ENCODE measurements around the gene MEGF6. TPM values are rescaled to one million over a fixed set of nuclear protein-coding genes. Genes with fewer than 3 reads are reported as not detected.

Gene MEGF6
- total and polyA plus RNA-seq, 2 donors: 14.5 to 23.5 TPM

DNA sequence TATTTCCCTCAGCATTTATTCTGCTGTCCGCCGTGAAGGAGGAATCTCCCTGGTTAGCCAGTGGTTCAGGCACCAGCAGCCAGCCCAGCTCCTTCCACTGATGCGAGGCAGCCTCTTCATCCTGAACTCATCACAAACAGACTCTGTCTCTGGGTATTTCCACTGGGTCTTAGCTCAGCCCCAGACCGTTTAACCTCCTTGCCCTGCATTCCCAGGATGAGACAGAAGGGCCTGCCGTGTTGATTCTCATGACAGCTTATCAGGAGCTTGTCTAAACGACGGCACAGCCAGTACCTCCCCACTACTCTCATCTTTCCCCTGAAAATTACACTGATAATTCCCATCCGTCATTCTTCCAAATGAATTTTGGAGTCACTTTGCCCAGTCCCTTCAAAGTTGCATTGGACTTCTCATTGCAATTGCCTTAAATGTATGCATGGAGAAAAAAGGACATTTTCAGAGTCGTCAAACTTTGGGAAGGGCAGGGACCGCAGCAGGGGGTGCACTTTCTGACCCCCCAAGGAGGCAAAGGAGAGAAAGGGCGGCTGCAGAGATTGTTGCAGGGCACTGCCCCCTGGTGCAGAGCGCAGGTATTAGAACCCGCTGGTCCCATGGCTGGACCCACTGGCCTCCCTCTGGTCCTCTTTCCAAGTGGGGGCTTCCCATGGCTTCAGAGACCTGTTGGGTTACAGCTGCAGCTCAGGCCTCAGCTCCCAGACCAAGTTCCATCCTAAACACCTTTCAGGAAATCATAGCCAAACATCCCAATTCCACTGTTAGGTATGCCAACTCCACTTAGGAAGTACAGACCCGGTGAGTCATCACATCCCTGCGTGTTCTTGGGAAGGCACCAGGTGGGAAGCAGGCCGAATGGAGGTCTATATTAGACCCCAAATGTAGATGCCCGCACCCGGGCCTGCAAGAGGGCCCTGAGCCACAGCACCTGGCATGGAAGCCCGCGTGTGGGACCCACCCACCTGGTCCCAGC is 3.7 kb upstream of the MEGF6 start:
- Histone ChIP-seq H3K27ac (ENCODE audit: low read depth) (no peak overlapping the region), H3K4me3 (ENCODE audit: low read depth, low read length) (no peak overlapping the region), H3K4me1 (ENCODE audit: insufficient read depth) (no peaks in the 10 kb centered on the region), H3K36me3 (ENCODE audit: insufficient read depth) (no peaks in the 10 kb centered on the region)
- DNase-seq (ENCODE audit: extremely low spot score): no peak
- 61% methylated on average over 20 of the region's 20 CpGs for WGBS

DNA sequence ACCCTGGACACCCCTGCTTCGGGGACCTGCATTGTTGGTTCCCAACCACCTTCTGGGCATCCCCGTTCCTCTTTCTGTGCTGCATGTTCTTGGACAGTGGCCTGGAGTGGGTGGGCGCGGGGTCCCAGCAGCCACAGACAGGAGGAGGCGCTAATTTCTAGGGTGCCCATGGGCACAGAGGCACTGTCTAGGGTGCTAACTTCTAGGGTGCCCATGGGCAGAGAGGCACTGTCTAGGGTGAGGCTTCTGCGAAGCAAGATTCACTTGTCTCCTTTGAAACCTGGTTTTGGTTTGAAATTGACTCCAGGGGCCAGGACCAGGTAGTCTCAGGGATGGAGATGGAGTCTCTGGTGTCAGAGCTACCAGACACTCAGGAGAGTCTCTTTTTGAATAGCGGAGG is 815 bp upstream of the MEGF6 start:
- Histone ChIP-seq H3K36me3 (ENCODE audit: insufficient read depth) (no peaks in the 10 kb centered on the region), H3K27ac (ENCODE audit: low read depth) (no peak overlapping the region), H3K4me1 (ENCODE audit: insufficient read depth) (no peaks in the 10 kb centered on the region), H3K4me3 (ENCODE audit: low read depth, low read length) (no peak overlapping the region)
- DNase-seq (ENCODE audit: extremely low spot score): no peak
- 68% methylated on average over 7 of the region's 7 CpGs for WGBS

DNA sequence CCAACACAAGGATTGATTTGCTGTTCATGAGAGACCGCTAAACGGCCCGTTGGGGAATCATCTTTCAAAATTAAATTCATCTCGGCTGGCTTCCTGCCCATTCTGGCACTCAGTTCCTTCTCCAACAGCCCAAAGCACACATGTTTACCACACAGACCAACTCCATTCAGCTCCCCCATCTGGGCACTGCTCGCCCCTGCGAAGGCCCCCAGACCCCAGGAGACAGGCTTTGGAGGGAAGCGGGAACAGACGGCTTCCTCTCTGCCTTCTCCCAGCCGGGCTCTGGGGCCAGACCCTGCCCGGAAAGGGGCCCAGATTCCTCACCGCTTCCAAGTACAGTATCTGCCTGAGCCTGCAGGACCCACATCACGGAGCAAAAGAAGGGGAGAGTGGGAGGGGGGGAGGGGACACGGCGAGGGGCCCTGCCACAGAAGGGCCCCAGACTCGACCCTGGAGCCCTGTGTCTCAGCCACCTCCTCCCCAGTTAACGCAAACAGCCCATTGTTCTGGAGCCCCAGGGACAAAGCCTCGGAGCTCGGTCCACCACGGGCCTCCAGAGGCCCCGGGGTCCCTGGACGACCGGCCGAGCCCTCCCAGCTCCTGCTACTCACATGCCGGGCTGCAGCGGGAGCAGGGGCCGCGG is 660 bp downstream of the MEGF6 start:
- no peak for DNase-seq (ENCODE audit: extremely low spot score)
- Histone ChIP-seq H3K4me3 (ENCODE audit: low read depth, low read length) (peak overlapping the region; percentile 36), H3K27ac (ENCODE audit: low read depth) (no peak overlapping the region), H3K36me3 (ENCODE audit: insufficient read depth) (no peaks in the 10 kb centered on the region), H3K4me1 (ENCODE audit: insufficient read depth) (no peaks in the 10 kb centered on the region)
- WGBS: 4% methylated on average over 27 of the region's 27 CpGs

DNA sequence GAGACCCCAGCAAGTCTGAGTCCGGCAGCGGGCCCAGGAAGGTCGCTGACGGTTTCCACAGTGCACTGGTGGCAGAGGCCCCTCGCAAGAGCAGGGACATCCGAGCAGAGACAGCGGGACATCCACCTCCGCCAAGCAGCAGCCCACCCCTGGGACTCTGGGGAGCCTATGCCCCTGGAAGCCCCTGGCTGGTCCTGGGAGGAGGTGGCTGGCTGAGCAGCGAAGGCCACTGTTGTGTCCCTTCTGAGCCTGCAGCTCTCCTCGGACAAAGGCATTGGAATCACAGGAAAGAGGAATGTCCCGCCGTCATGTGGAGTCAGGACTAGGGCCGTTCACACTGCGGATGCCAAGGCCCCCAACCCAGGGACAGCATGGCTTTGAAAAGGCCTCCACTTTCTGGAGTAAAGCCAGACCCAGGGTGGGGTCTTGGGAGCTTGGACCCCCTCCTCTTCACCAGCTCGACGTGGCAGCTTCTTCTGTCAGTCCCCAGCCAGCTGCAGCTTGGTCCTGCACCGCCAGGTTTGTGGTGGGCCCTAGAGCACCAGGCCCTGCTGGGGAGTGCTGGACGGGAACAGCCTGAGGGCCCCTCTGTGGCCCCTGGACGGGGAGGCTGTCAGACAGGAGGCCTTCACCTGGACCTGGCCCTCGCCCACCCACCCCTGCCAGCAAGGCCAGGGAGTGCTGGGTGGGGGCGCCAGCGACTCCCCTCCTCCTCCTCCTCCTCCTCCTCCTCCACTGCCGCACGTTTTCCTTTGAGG is 1.4 kb downstream of the MEGF6 start:
- WGBS: 69% methylated on average over 24 of the region's 24 CpGs
- Histone ChIP-seq H3K4me1 (ENCODE audit: insufficient read depth) (no peaks in the 10 kb centered on the region), H3K4me3 (ENCODE audit: low read depth, low read length) (no peak overlapping the region), H3K36me3 (ENCODE audit: insufficient read depth) (no peaks in the 10 kb centered on the region), H3K27ac (ENCODE audit: low read depth) (no peak overlapping the region)
- no peak for DNase-seq (ENCODE audit: extremely low spot score)

DNA sequence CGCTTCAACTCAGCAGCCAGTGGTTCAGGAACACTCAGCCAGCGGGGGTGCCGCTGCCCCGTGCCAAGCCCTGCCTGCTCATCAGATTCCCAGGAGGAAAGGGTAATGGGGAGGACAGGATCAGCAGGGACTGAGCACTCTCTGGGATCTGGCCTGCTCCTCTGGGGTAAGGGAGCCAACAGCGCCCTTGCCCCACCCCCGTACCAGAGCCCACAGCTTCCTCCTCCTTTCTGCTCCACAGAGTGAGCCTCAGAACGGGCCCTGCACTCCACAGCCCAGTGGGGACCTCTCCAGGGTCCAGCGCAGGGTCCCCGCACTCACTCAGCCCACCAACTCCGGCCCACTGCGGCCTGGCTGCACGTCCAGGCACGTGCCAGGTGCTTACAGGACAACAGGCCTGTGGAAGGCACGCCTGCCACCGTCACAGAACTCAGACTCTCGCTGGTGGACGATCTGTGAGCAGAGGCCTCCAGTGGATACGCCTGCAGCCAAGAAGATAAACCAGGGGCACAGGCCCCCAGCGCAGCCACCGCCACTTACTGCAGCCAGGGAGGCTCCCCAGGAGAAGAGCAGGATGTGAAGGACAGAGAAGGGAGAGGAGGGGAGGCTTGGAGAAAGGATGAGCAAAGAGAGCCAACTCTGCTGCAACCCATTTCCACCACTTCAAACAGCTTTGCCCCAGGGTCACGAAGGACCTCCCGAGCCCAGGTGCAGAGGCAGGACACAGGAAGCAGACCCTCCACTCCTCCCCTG is 2.1 kb downstream of the MEGF6 start:
- 77% methylated on average over 22 of the region's 22 CpGs for WGBS
- Histone ChIP-seq H3K36me3 (ENCODE audit: insufficient read depth) (no peaks in the 10 kb centered on the region), H3K4me3 (ENCODE audit: low read depth, low read length) (no peak overlapping the region), H3K27ac (ENCODE audit: low read depth) (no peak overlapping the region), H3K4me1 (ENCODE audit: insufficient read depth) (no peaks in the 10 kb centered on the region)
- no peak for DNase-seq (ENCODE audit: extremely low spot score)

DNA sequence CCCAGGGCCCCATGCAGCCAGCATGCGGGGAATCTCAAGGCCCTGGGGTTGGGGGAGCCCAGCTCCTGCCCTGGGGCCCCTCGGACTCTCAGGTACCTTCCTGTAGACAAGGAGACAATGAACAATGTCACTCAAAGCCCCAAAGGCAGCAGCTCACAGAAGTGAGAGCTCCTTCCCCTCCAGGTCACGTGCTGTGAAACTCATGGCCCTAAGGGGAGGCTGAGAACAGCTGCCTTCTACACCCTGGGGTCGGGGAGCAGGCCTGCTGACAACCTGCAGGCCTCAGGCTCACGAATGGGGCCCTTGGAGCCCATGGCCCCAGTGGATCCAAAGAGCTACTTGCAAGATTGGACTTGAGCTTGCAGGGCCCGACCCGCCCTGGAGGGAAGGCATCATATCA is 3.2 kb downstream of the MEGF6 start:
- no peaks in the 10 kb centered on the region for H3K4me1 ChIP-seq (ENCODE audit: insufficient read depth)
- DNase-seq (ENCODE audit: extremely low spot score): no peak
- no peak overlapping the region for H3K4me3 ChIP-seq (ENCODE audit: low read depth, low read length)
- no peak overlapping the region for H3K27ac ChIP-seq (ENCODE audit: low read depth)
- H3K36me3 ChIP-seq (ENCODE audit: insufficient read depth): no peaks in the 10 kb centered on the region
- WGBS: 89% methylated on average over 7 of the region's 7 CpGs

DNA sequence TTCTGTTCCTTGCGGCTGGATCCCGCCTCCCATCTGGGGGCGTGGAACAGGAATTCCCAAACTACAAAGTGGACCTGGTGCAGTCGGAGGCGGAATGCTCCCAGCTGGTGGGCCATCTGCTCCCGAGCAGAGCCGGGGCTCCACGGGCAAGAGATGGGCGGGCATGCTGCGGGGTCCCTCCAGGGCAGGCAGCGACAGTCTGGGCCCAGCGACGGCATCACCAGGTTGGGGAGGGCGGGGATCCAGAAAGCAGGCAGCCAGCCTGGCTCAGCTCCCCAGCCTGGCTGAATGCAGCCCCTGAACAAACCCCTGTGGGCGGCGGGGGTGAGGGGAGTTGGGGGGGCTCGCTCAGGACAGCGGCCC is 3.6 kb downstream of the MEGF6 start:
- DNase-seq (ENCODE audit: extremely low spot score): no peak
- WGBS: 85% methylated on average over 18 of the region's 18 CpGs
- Histone ChIP-seq H3K36me3 (ENCODE audit: insufficient read depth) (no peaks in the 10 kb centered on the region), H3K4me1 (ENCODE audit: insufficient read depth) (no peaks in the 10 kb centered on the region), H3K27ac (ENCODE audit: low read depth) (no peak overlapping the region), H3K4me3 (ENCODE audit: low read depth, low read length) (no peak overlapping the region)

DNA sequence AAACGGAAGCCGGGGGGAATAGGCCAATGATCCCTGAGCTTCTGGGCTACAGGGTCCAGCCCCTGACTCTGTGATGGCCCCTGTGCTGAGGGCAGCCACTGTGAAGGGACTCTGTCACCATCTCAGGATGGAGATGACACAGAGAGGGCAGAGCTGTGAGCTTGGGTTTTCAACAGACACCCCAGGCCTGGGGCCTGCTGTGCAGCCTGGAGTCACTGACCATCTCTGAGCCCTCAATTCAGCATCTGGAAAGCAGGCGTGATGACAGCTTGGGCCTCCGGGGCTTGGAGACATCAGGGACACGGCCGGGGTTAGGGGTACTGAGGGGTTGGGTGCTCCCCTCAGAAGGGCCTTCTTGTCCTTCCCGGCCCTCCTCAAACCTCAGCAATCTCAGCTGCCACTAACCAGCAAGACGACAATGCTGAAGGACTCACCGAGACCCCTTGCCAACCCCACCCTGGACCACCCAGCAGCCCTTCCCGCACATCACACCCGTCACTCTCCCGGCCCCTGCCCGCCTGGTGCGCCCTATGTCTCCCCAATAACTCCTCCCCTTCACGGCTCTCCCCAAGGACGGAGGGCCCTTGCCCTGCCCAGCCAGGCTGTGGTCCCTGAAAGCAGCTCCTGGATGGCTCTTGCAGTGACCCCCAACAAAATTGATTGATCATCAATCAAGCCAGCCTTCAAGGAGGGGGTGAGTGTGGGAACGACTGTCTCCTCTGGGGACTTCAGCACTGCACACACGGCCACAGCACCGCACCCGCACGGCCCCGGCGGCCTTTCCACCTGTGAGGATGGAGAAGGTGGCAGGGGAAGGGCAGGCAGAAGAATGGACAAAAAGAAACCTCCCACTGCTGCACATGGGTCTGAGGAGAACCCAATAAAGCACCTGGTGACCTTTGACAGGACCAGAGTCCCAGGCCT is 4.3 kb downstream of the MEGF6 start:
- no peak overlapping the region for H3K4me3 ChIP-seq (ENCODE audit: low read depth, low read length)
- no peaks in the 10 kb centered on the region for H3K36me3 ChIP-seq (ENCODE audit: insufficient read depth)
- 90% methylated on average over 23 of the region's 23 CpGs for WGBS
- DNase-seq (ENCODE audit: extremely low spot score): no peak
- H3K27ac ChIP-seq (ENCODE audit: low read depth): no peak overlapping the region
- H3K4me1 ChIP-seq (ENCODE audit: insufficient read depth): no peaks in the 10 kb centered on the region

DNA sequence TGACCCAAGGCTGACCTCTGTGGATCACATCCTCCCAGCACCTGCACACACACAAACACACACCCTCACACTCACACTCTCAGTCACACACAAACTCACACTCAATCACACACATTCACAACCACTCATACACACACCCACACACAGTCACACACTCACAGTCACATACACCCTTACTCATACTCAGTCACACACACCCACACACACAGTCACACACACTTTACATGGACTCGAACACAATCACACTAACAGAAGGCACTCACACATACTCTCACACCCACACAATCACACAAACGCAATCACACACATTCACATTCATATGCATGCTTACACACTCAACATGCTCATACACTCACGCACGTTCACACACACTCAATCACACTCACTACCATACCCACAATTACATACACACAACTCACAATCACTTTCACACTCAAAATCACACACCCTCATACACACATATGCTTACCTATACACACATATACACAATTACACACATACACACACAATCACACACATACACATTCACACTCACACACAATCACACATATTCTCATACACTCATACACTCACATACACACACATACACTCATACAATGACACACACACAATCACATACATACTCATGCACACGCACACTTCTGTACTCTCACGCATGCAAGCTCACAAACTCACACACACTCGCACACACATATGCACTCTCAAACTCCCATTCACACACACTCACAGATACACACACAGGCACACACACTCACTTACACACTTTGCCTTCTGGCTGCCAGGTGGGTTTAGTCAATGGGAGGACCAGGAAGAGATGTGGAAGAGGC is 6.1 kb downstream of the MEGF6 start:
- Histone ChIP-seq H3K36me3 (ENCODE audit: insufficient read depth) (no peaks in the 10 kb centered on the region), H3K4me1 (ENCODE audit: insufficient read depth) (no peaks in the 10 kb centered on the region), H3K27ac (ENCODE audit: low read depth) (no peak overlapping the region), H3K4me3 (ENCODE audit: low read depth, low read length) (no peak overlapping the region)
- no peak for DNase-seq (ENCODE audit: extremely low spot score)
- WGBS: 88% methylated on average over 7 of the region's 7 CpGs

DNA sequence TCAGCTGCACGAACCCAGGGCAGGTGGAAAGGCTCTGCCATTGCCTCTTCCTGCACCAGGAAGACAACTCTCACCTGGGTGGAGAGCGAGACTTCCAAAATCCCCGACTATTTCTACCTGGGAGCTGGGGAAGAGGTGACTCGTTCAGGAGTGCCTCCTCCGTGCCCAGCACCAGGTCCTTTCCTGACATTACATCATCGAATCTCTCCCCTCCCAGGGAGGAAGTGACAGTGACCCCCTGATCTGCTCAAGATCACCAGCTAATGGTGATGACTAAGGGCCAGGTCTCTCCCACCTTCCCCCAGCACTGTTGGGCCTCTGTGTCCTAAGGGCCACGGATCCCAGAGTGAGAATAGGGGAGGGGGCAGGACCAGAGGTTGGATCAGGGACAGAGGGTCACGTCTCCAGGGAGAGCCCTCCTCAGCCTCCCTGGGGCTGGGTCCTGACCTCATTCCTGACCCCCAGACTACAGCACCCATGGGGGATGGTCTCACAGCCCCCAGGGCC is 6.8 kb downstream of the MEGF6 start:
- Histone ChIP-seq H3K4me1 (ENCODE audit: insufficient read depth) (no peaks in the 10 kb centered on the region), H3K4me3 (ENCODE audit: low read depth, low read length) (no peak overlapping the region), H3K27ac (ENCODE audit: low read depth) (no peak overlapping the region), H3K36me3 (ENCODE audit: insufficient read depth) (no peaks in the 10 kb centered on the region)
- no peak for DNase-seq (ENCODE audit: extremely low spot score)
- 91% methylated on average over 8 of the region's 8 CpGs for WGBS

DNA sequence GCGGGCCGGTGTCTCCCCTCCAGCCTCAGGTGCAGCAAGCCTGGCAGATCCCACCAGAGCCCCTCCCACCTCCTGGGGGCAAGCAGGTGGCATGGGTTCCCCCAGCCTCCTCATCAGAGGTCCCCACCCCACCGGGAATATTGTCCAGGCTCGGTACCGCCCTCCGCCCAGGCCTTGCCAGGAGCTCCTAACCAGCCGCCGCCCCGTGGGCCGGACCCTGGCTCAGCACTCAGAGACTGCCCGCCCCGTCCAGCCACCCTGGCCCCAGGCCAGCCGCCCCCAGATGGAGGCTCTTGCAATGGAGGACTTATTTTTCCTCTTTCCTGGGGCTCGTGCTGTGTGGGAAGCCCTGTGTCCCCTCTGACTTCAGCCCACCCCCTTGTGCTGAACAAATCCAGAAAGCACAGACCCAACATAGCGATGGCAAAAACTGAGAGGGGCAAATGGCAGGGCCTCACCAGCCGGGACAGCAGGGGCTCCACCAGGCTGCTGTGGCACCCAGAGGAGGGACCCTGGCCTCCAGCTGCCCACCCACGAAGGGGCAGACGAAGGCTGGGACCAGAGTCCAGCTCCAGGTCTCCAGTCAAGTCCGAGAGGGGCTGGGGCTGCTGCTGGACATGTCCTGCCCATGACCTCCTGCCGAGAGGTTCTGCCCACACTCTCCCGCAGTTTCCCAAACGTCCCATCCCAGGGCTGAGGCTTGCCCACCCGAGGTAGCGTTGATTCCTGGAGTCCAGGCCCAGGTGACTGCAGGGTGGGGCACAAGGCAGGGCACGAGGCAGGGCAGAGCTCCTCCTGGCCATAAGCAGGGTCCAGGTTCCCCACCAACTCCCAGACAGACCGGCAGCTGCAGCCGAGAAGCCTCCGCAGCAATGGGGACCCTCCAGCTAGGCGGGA is 7.5 kb downstream of the MEGF6 start:
- no peak for DNase-seq (ENCODE audit: extremely low spot score)
- Histone ChIP-seq H3K36me3 (ENCODE audit: insufficient read depth) (no peaks in the 10 kb centered on the region), H3K4me1 (ENCODE audit: insufficient read depth) (no peaks in the 10 kb centered on the region), H3K27ac (ENCODE audit: low read depth) (no peak overlapping the region), H3K4me3 (ENCODE audit: low read depth, low read length) (no peak overlapping the region)
- 80% methylated on average over 29 of the region's 29 CpGs for WGBS
